ENCODE measurements around the gene CYREN.

Gene CYREN

DNA sequence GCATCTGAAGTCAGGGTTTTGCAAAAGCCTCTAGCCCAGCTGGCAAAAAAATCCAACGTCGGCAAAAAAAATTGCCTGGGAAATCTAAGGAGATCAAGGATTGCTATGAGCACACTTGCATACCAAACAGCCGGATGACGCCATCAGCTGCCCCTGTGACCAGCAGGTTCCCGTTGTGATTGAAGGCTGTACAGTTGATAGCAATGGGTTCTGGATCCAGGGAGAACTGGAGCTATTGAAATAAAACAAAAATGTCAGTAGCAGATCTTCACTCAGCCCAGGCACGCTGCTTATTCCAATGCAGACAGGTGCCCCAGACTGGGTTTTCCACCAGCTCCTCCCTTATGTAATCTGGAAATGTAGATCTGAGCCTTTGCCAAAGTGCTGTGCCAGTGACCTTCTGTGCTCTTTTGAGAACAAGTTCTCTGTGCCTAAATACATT, 18.7 kb upstream of the CYREN start:
- Histone ChIP-seq H3K23ac (ENCODE audit: low read length) (no peak overlapping the region), H3K27ac (ENCODE audit: low read depth, low read length) (no peak overlapping the region), H2BK15ac (replicated peaks; ENCODE audit: low read depth) (no peak overlapping the region), H3K79me1 (ENCODE audit: low read length) (no peaks in the 10 kb centered on the region), H3K4me2 (ENCODE audit: low read length) (no peak overlapping the region), H3K79me2 (ENCODE audit: control insufficient read depth, insufficient read depth, low read length) (no peaks in the 10 kb centered on the region), H2BK120ac (ENCODE audit: low read depth, low read length) (no peak overlapping the region), H3K18ac (ENCODE audit: low read length) (no peak overlapping the region), H3K4me1 (ENCODE audit: control insufficient read depth, low read depth, low read length) (no peaks in the 10 kb centered on the region), H2BK5ac (ENCODE audit: low read length) (no peak overlapping the region), H4K8ac (ENCODE audit: low read depth, low read length) (no peak overlapping the region), H3K4ac (ENCODE audit: low read depth, low read length) (no peak overlapping the region), H4K5ac (ENCODE audit: low read length) (no peak overlapping the region), H3K56ac (ENCODE audit: low read length) (no peak overlapping the region), H3K36me3 (ENCODE audit: control insufficient read depth, insufficient read depth, low read length) (no peaks in the 10 kb centered on the region), H2AK5ac (ENCODE audit: low read length) (no peak overlapping the region), H3K4me3 (ENCODE audit: low read length) (no peak overlapping the region), H3K27me3 (ENCODE audit: insufficient read depth, low read length, poor library complexity) (no peaks in the 10 kb centered on the region), H3K9ac (ENCODE audit: low read length) (no peak overlapping the region)
- WGBS (ENCODE audit: extremely low coverage, insufficient coverage, low lambda C conversion rate) = no CpG with 5 or more reads among the region's 6 CpGs
- DNase-seq = no peak

GRCh38 chr7:135188298-135188984, 17.9 kb upstream of the CYREN start:
- Histone ChIP-seq H3K79me1 (ENCODE audit: low read length) (no peaks in the 10 kb centered on the region), H3K9ac (ENCODE audit: low read length) (no peak overlapping the region), H2BK15ac (replicated peaks; ENCODE audit: low read depth) (no peak overlapping the region), H3K36me3 (ENCODE audit: control insufficient read depth, insufficient read depth, low read length) (no peaks in the 10 kb centered on the region), H3K18ac (ENCODE audit: low read length) (no peak overlapping the region), H3K4me3 (ENCODE audit: low read length) (no peak overlapping the region), H3K4me1 (ENCODE audit: control insufficient read depth, low read depth, low read length) (no peaks in the 10 kb centered on the region), H4K8ac (ENCODE audit: low read depth, low read length) (no peak overlapping the region), H3K27ac (ENCODE audit: low read depth, low read length) (no peak overlapping the region), H2BK5ac (ENCODE audit: low read length) (no peak overlapping the region), H3K4me2 (ENCODE audit: low read length) (no peak overlapping the region), H2AK5ac (ENCODE audit: low read length) (no peak overlapping the region), H2BK120ac (ENCODE audit: low read depth, low read length) (no peak overlapping the region), H4K5ac (ENCODE audit: low read length) (no peak overlapping the region), H3K23ac (ENCODE audit: low read length) (no peak overlapping the region), H3K56ac (ENCODE audit: low read length) (no peak overlapping the region), H3K79me2 (ENCODE audit: control insufficient read depth, insufficient read depth, low read length) (no peaks in the 10 kb centered on the region), H3K4ac (ENCODE audit: low read depth, low read length) (no peak overlapping the region), H3K27me3 (ENCODE audit: insufficient read depth, low read length, poor library complexity) (no peaks in the 10 kb centered on the region)
- DNase-seq = no peak
- WGBS (ENCODE audit: extremely low coverage, insufficient coverage, low lambda C conversion rate) = no CpG with 5 or more reads among the region's 12 CpGs

DNA sequence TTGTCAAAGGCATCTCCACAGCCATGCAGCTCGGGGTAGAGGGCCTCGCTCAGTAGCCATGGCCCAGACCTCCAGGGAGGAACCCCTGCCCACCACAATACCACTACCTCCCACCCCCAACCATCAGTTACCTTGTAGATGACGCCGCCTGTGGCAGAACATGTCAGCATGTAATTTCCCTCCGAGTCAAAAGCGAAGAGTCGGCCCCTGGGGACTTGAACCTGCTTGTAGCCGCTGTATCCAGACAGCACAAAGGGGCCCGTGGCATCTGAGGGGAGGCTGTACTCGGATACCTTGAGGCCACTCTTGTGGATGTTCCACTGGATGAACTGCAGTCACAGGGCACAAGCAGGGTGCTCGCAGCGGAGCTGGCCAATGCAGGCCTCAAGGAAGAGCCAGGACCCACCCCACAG, 16.3 kb upstream of the CYREN start:
- Histone ChIP-seq H3K4me3 (ENCODE audit: low read length) (no peak overlapping the region), H3K18ac (ENCODE audit: low read length) (no peak overlapping the region), H3K27me3 (ENCODE audit: insufficient read depth, low read length, poor library complexity) (no peaks in the 10 kb centered on the region), H4K5ac (ENCODE audit: low read length) (no peak overlapping the region), H3K79me1 (ENCODE audit: low read length) (no peaks in the 10 kb centered on the region), H3K27ac (ENCODE audit: low read depth, low read length) (no peak overlapping the region), H3K4me2 (ENCODE audit: low read length) (no peak overlapping the region), H3K79me2 (ENCODE audit: control insufficient read depth, insufficient read depth, low read length) (no peaks in the 10 kb centered on the region), H2AK5ac (ENCODE audit: low read length) (no peak overlapping the region), H2BK5ac (ENCODE audit: low read length) (no peak overlapping the region), H2BK15ac (replicated peaks; ENCODE audit: low read depth) (no peak overlapping the region), H3K9ac (ENCODE audit: low read length) (no peak overlapping the region), H4K8ac (ENCODE audit: low read depth, low read length) (no peak overlapping the region), H3K4ac (ENCODE audit: low read depth, low read length) (no peak overlapping the region), H3K56ac (ENCODE audit: low read length) (no peak overlapping the region), H3K4me1 (ENCODE audit: control insufficient read depth, low read depth, low read length) (no peaks in the 10 kb centered on the region), H2BK120ac (ENCODE audit: low read depth, low read length) (no peak overlapping the region), H3K36me3 (ENCODE audit: control insufficient read depth, insufficient read depth, low read length) (no peaks in the 10 kb centered on the region), H3K23ac (ENCODE audit: low read length) (no peak overlapping the region)
- WGBS (ENCODE audit: extremely low coverage, insufficient coverage, low lambda C conversion rate) = no CpG with 5 or more reads among the region's 12 CpGs
- no peak for DNase-seq

DNA sequence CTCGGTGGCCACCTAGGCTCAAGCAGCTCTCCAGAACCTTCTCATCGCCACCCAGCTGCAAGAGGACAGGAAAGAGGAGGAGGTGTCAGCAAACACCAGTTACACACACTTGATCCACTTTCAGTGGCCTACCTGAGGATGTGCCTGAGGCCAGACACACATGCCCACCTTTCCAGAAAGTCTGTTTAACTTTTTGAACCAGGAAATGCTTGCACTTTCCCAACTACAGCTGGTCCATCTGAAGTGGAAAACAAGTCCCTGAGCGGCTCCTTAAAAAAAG, 15.7 kb upstream of the CYREN start:
- Histone ChIP-seq H4K5ac (ENCODE audit: low read length) (no peak overlapping the region), H3K4ac (ENCODE audit: low read depth, low read length) (no peak overlapping the region), H2BK15ac (replicated peaks; ENCODE audit: low read depth) (no peak overlapping the region), H3K27me3 (ENCODE audit: insufficient read depth, low read length, poor library complexity) (no peaks in the 10 kb centered on the region), H3K36me3 (ENCODE audit: control insufficient read depth, insufficient read depth, low read length) (no peaks in the 10 kb centered on the region), H3K9ac (ENCODE audit: low read length) (no peak overlapping the region), H3K56ac (ENCODE audit: low read length) (no peak overlapping the region), H3K79me2 (ENCODE audit: control insufficient read depth, insufficient read depth, low read length) (no peaks in the 10 kb centered on the region), H2BK5ac (ENCODE audit: low read length) (no peak overlapping the region), H3K4me2 (ENCODE audit: low read length) (no peak overlapping the region), H3K79me1 (ENCODE audit: low read length) (no peaks in the 10 kb centered on the region), H2BK120ac (ENCODE audit: low read depth, low read length) (no peak overlapping the region), H3K23ac (ENCODE audit: low read length) (no peak overlapping the region), H4K8ac (ENCODE audit: low read depth, low read length) (no peak overlapping the region), H3K18ac (ENCODE audit: low read length) (no peak overlapping the region), H2AK5ac (ENCODE audit: low read length) (no peak overlapping the region), H3K27ac (ENCODE audit: low read depth, low read length) (no peak overlapping the region), H3K4me3 (ENCODE audit: low read length) (no peak overlapping the region), H3K4me1 (ENCODE audit: control insufficient read depth, low read depth, low read length) (no peaks in the 10 kb centered on the region)
- no peak for DNase-seq
- no CpG with 5 or more reads among the region's 3 CpGs for WGBS (ENCODE audit: extremely low coverage, insufficient coverage, low lambda C conversion rate)

GRCh38 chr7:135185471-135186260, 15.2 kb upstream of the CYREN start:
- no peak overlapping the region for H3K4ac ChIP-seq (ENCODE audit: low read depth, low read length)
- H2BK5ac ChIP-seq (ENCODE audit: low read length) = no peak overlapping the region
- H4K8ac ChIP-seq (ENCODE audit: low read depth, low read length) = no peak overlapping the region
- H3K9ac ChIP-seq (ENCODE audit: low read length) = no peak overlapping the region
- H3K4me3 ChIP-seq (ENCODE audit: low read length) = no peak overlapping the region
- no CpG with 5 or more reads among the region's 7 CpGs for WGBS (ENCODE audit: extremely low coverage, insufficient coverage, low lambda C conversion rate)
- no peaks in the 10 kb centered on the region for H3K79me2 ChIP-seq (ENCODE audit: control insufficient read depth, insufficient read depth, low read length)
- H3K36me3 ChIP-seq (ENCODE audit: control insufficient read depth, insufficient read depth, low read length) = no peaks in the 10 kb centered on the region
- H3K4me1 ChIP-seq (ENCODE audit: control insufficient read depth, low read depth, low read length) = no peaks in the 10 kb centered on the region
- no peak overlapping the region for H3K27ac ChIP-seq (ENCODE audit: low read depth, low read length)
- H2BK120ac ChIP-seq (ENCODE audit: low read depth, low read length) = no peak overlapping the region
- H4K5ac ChIP-seq (ENCODE audit: low read length) = no peak overlapping the region
- H3K79me1 ChIP-seq (ENCODE audit: low read length) = no peaks in the 10 kb centered on the region
- H2AK5ac ChIP-seq (ENCODE audit: low read length) = no peak overlapping the region
- no peak overlapping the region for H2BK15ac ChIP-seq (replicated peaks; ENCODE audit: low read depth)
- no peak overlapping the region for H3K23ac ChIP-seq (ENCODE audit: low read length)
- H3K27me3 ChIP-seq (ENCODE audit: insufficient read depth, low read length, poor library complexity) = no peaks in the 10 kb centered on the region
- no peak overlapping the region for H3K18ac ChIP-seq (ENCODE audit: low read length)
- no peak for DNase-seq
- H3K56ac ChIP-seq (ENCODE audit: low read length) = no peak overlapping the region
- no peak overlapping the region for H3K4me2 ChIP-seq (ENCODE audit: low read length)

Data from mesendoderm (in vitro differentiated cells).